ENCODE data around the gene ADGRB3.
"Not testable (repeated sequence)": the region's sequence is repeated elsewhere in the genome, so short reads cannot be mapped to it uniquely, and the experiment has no call there.

ADGRB3 gene

DNA sequence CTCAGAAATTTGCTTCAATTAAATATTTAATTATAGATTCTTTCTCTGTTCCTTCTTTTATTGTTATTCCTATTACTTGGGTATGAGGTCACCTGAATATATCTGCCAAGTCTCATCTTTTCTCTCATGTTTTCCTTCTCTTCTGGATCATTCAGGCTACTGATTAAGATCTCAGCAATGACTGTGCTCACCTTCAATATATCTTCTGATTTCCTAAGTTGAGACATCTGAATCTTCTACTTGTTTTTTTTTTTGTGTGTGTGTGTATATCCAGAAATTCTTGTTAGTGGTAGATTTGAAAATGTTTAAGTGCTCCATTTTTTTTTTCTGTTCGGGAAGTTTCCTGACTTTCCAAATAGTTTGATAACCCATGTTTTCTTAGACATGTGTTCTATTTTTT, 108.0 kb downstream of the ADGRB3 start:
- DNase-seq = no peak

GRCh38 chr6:68744376-68744775, 109.3 kb downstream of the ADGRB3 start:
- DNase-seq = not testable (repeated sequence)

DNA sequence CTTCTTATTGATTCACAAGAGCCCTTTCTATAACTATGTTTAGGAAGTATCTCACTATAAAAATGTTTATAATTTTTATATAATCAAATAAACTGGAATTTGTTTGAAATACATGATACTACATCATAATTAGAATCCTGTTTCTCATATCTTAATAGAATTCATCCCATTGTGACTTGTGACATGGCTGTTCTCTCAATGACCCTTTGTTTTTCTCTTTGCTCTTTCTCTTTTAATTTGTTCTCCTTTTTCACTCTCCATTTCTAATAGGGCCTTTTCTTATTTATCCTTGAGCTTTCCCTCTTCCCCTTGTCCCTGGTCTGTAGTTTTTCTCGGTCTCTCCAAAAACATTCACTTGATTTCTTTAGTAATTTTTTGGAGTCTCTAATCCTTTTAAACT, 111.3 kb downstream of the ADGRB3 start:
- DNase-seq = no peak

- no peak for DNase-seq
These were observed 112.2 kb downstream of the ADGRB3 start for GRCh38 chr6:68747110-68747790.

- DNase-seq = not testable (repeated sequence)
These were observed 112.8 kb downstream of the ADGRB3 start for GRCh38 chr6:68747832-68748231.

DNA sequence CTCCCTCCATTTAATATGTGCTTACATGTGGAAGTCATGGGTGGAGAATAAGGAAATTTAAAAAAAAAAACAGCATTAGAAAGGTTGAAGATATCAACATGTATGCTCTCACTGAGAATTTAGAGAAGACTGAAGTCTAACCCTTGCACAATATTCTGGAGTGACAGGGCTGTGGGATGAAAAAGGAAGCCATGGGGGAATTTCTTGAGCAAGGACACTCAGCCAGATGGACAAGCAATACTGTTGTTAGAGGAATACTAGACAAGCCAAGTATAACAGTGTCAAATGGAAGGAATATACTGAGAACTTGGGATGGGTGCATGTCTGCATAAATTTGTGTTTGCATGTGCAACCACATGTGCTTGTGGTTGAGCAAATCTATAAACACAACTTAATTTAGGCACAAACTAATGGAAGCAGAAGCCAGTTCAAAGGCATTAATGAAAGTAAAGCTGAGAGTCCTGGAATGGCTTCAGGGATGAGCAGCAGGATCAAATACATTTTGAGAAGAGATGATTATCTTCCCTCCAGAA, 119.7 kb downstream of the ADGRB3 start:
- no peak for DNase-seq

GRCh38 chr6:68756454-68757375, 121.6 kb downstream of the ADGRB3 start:
- DNase-seq = no peak

GRCh38 chr6:68757821-68758220, 122.7 kb downstream of the ADGRB3 start:
- DNase-seq = no peak

DNA sequence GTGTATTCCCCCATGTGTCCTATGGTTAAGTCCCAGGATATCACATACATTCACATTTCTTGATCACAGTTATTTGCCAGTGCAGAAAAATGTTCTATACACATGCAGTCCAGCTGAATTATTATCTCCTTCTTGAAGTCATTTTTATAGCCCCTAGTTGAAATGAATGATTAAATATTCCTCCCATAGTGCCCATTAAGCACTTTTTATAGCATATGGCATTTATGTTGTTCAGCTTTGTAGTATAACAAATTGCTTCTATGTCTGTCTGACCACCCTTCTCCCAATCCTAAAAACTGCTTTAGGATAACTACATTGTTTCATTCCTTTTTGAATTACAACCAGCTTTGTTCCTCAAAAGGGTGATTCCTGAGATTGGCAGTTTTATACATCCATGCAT, 123.5 kb downstream of the ADGRB3 start:
- no peak for DNase-seq

DNA sequence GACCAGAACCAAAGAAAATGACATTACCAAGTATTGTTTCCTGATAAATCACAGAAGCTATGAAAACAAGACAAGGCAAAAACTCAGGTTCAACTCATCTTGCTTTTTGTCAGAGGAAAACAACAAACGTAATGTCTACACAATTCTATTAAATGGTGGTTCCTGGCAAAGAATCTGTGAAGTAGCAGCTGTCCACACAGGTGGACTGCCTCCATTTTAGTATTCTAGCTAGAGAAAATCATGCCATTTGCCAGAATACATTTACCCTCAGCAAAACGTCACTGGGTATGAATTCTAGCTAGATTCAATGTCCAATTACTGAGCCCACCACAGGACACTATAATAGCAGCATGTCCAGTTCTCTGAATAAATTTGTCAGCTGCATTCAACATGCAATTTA, 125.4 kb downstream of the ADGRB3 start:
- DNase-seq = no peak

- DNase-seq = no peak
These were observed 126.0 kb downstream of the ADGRB3 start for GRCh38 chr6:68760941-68761676.

GRCh38 chr6:68761985-68762384, 126.9 kb downstream of the ADGRB3 start:
- no peak for DNase-seq

GRCh38 chr6:68771426-68771825, 136.3 kb downstream of the ADGRB3 start:
- DNase-seq = no peak

DNA sequence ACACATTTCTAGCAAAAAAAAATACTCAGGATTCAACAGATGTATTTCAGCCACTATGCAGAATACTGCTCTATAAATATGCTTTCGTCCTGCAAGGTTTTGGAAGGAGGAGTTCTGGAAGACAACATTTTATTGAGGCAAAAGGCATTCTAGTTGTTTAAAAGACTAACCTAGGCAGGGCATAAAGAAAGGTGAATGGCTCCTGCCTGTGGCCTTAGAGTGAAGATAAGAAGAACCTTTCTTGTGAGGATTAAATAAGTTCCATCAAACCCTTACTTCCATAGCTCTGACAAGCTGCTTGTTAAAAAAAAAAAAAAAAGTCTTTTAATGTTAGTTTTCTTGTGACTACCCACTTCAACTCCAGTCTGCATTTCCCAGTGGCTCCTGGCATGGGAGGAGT, 139.8 kb downstream of the ADGRB3 start:
- DNase-seq = no peak

DNA sequence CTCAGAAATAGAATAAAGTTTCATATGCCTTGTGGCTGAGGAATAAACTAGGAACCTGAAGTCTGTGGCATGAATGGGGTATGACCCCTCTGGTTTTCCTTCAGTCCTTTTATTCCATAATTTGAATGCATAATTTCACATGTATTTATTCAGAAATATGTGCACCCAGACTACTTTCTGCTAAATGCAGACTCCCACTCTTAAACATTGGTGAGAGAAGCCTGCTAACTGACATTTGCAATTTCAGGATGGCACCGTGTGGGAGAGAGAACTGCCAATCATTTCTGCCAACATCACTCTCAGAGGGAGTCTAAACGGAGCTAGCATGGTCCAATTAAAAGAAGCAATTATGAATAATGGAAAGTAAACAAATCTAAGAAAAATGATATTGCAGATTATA, 141.3 kb downstream of the ADGRB3 start:
- no peak for DNase-seq

DNA sequence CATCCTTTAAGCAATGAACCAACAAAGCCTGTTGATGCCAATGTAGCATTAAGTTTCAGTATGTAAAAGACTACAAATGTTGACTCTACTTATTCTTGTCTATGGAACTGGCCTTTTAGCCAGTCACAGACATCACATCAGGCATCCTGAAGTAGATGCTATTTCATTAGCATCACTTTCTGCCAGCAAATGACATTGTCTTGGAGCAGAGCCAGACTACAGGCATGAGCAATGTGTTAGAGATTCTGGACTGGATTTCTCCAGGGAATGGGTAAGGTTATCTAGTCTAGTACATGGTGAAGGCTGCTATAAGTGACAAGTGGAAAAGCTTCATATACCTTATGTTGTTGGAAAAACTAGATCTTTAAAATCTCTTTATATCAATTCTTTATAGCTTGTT, 142.9 kb downstream of the ADGRB3 start:
- DNase-seq = no peak

DNA sequence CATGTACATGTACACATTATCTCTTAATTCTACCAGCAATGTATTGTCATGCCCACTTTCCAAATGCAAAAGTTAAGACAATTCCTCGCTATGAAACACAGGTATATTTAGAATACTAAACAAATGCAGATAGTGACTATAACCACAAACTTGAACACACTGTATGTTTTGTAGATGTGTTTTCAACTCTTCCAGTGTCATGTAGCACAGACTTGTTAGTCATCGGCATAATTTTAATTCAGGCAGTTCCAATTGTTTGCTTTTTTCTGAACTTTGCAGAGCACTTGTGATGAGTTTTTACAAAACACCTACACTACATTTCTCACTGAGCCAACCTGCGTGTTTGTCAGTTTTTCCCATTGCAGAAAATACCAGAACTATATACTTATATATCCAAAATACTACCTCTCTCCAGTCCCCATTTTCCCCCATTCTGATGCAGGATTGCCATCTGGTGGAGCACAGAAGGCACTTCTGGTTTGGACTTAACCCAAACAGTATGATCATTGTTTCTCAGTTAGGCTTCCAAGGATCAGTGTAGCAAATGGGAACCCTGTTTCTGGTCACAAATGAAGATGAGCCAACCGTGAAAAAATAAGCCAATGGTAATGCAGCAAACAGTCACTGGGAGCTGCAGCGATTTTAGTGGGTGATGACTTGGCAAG, 143.4 kb downstream of the ADGRB3 start:
- no peak for DNase-seq

- no peak for DNase-seq
These were observed 144.3 kb downstream of the ADGRB3 start for GRCh38 chr6:68779366-68779765.

DNA sequence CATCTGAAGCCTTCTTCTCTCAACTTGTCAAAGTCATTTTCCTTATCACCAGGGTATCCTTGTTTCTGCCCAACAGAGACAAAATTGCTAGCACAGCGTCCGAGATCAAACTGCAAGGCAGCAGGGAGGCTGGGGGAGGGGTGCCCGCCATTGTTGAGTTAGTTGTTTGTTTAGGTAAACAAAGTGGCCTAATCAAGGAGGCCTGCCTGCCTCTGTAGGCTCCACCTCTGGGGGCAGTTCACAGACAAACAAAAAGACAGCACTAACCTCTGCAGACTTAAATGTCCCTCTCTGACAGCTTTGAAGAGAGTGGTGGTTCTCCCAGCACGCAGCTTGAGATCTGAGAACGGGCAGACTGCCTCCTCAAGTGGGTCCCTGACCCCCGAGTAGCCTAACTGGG, 155.0 kb downstream of the ADGRB3 start:
- not testable (repeated sequence) for DNase-seq

- not testable (repeated sequence) for DNase-seq
These were observed 179.9 kb downstream of the ADGRB3 start for GRCh38 chr6:68814976-68815375.

DNA sequence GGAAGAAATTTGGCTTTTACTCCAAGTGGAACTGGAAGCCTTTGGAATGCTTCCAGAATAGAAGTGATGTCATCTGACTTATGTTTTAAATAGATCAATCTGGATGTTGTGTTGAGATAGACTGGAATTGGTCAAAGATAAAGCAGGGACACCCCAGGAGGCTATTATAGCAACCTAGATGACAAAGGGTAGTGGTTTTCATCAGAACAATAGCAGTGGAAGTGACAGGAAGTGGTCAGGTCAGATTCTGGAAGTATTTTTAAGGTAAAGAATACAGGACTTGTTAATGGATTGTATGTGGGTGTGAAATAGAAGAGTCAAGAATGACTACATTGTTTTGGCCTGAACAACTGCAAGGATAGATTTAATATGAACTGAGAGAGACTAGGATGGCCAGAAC, 191.4 kb downstream of the ADGRB3 start:
- DNase-seq = no peak

DNA sequence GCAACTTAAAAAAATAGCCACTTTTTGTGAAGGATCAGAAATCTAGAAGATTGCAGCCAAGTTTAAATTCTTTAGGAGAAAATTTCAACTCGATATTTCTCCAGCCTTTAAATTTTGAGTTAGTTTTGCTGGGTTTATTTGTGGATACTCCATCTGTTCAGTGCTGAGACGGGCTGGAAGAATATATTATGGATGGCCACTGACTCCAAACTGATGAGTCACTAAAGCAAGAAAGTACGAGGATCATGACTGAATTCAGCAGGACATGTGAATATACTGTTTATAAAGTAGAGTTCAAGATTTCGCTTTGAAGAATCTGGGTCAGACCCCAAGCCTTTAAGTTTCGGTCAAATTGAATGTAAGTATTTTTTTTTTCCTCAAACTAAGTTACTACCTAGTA, 199.5 kb downstream of the ADGRB3 start:
- no peak for DNase-seq

GRCh38 chr6:68838571-68838970, 203.5 kb downstream of the ADGRB3 start:
- DNase-seq = no peak
